Gastroesophageal sphincter (tissue), 3 donors: ENCODE results near the gene CC2D1A.

Experiments
- CTCF ChIP-seq, 4 experiments: fragments of 200-600 bp in 2 of 4; fragments of 450-650 bp in 2 of 4; sonication (generic) in 1 of 4; IDR thresholded peaks; one replicate each; pipeline ENCODE4 v1.5.1; 2017 to 2019; ENCODE audit warnings: antibody characterized with exemption in 4 of 4, mild to moderate bottlenecking in 2 of 4, moderate library complexity in 2 of 4
- EP300 ChIP-seq: sonication (generic); formaldehyde crosslinking; IDR thresholded peaks from one replicate; pipeline ENCODE4 v1.6.1; 2017; ENCODE audit warnings: antibody characterized with exemption, mild to moderate bottlenecking
- POLR2A ChIP-seq, 2 donors: fragments of 450-650 bp; IDR thresholded peaks; one replicate each; pipeline ENCODE4 v1.6.1; 2017; ENCODE audit warnings: antibody characterized with exemption in 2 of 2, mild to moderate bottlenecking in 2 of 2, moderate library complexity in 1 of 2
- POLR2AphosphoS5 ChIP-seq: sonication (generic); formaldehyde crosslinking; IDR thresholded peaks from one replicate; pipeline ENCODE4 v1.6.1; 2017; ENCODE audit warnings: antibody characterized with exemption

DNA sequence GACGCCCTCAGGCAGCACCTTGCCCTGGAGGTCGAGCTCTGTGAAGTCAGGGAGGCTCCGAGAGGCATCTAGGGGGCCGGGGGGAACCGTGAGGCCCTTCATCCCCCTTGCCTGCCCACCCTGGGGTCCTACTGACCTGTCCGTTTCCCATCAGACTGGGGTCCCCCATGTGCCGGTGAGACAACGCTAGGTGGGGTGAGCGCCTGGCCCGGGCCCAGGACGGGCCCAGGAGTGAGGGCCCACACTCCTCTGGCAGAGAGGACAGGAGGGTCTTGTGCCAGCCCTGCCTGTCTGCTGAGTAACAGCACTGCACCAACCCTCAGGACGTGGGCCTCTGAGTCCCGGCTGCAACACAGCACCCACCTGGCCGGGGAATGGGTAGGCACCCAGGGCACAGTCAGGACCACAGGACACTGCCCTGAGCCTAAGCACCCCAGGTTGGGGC is 60.7 kb downstream of the CC2D1A start:
- TF ChIP-seq CTCF (IDR thresholded peaks at IDR 0.05) (no peak), EP300 (no peak), POLR2A (IDR thresholded peaks at IDR 0.05) (no peak), POLR2AphosphoS5 (no peak)
